Endothelial cell of umbilical vein (primary cell): Measurements from ENCODE around the gene TRPT1.

Source experiments
- CTCF ChIP-seq, 2 donors: IDR thresholded peaks; 1 replicate in 1 of 2; 2 replicates in 1 of 2; pipeline ENCODE4 v1.5.1; 2011; ENCODE audit warnings: low read length in 2 of 2, mild to moderate bottlenecking in 2 of 2, moderate library complexity in 2 of 2, control low read depth in 1 of 2, inconsistent platforms in 1 of 2, low read depth in 1 of 2; ENCODE audit not compliant: insufficient read depth in 1 of 2; ENCODE audit errors: extremely low read depth in 1 of 2
- EZH2 ChIP-seq: IDR thresholded peaks from 2 replicates; pipeline ENCODE4 v1.6.1; 2012; ENCODE audit warnings: borderline replicate concordance, low read depth, mild to moderate bottlenecking, moderate library complexity, low read length, inconsistent platforms; ENCODE audit not compliant: severe bottlenecking
- POLR2A ChIP-seq: IDR thresholded peaks from 2 replicates; pipeline ENCODE4 v1.6.1; 2012; ENCODE audit warnings: low read depth, mild to moderate bottlenecking, control low read depth, low read length

GRCh38 chr11:64261556-64262080 is 35.6 kb upstream of the TRPT1 start:
- TF ChIP-seq CTCF (IDR thresholded peaks at IDR 0.05; ENCODE audit: extremely low read depth in 1 of 2, insufficient read depth in 1 of 2, low read depth in 1 of 2, low read length in 2 of 2) (no peak), EZH2 (no peak), POLR2A (no peak)
